Measurements from ENCODE around the gene CDK5RAP2.

The CDK5RAP2 gene

GRCh38 chr9:120616966-120617935 is 37.3 kb upstream of the CDK5RAP2 start:
- Histone ChIP-seq H3K4me1 (ENCODE audit: control insufficient read depth, insufficient read depth, low read length) (peaks cover 5% of the 10 kb centered on the region; the same call in 1 of the 2 replicates), H3K27me3 (ENCODE audit: control insufficient read depth, insufficient read depth, low read length) (no peaks in the 10 kb centered on the region), H3K27ac (ENCODE audit: low read depth, low read length) (no peak overlapping the region), H3K9ac (ENCODE audit: low read length) (no peak overlapping the region), H3K4me3 (ENCODE audit: low read depth, low read length) (no peak overlapping the region), H3K9me3 (ENCODE audit: control insufficient read depth, insufficient read depth, low read depth, low read length) (no peaks in the 10 kb centered on the region), H3K36me3 (ENCODE audit: control insufficient read depth, insufficient read depth, low read length) (no peaks in the 10 kb centered on the region)

GRCh38 chr9:120612218-120612617 is 32.3 kb upstream of the CDK5RAP2 start:
- Histone ChIP-seq H3K4me1 (ENCODE audit: control insufficient read depth, insufficient read depth, low read length) (no peaks in the 10 kb centered on the region), H3K4me3 (ENCODE audit: low read depth, low read length) (no peak overlapping the region), H3K9me3 (ENCODE audit: control insufficient read depth, insufficient read depth, low read depth, low read length) (no peaks in the 10 kb centered on the region), H3K9ac (ENCODE audit: low read length) (no peak overlapping the region), H3K36me3 (ENCODE audit: control insufficient read depth, insufficient read depth, low read length) (no peaks in the 10 kb centered on the region), H3K27ac (ENCODE audit: low read depth, low read length) (no peak overlapping the region), H3K27me3 (ENCODE audit: control insufficient read depth, insufficient read depth, low read length) (no peaks in the 10 kb centered on the region)

- Histone ChIP-seq H3K27me3 (ENCODE audit: control insufficient read depth, insufficient read depth, low read length) (no peaks in the 10 kb centered on the region), H3K9me3 (ENCODE audit: control insufficient read depth, insufficient read depth, low read depth, low read length) (no peaks in the 10 kb centered on the region), H3K4me1 (ENCODE audit: control insufficient read depth, insufficient read depth, low read length) (no peaks in the 10 kb centered on the region), H3K36me3 (ENCODE audit: control insufficient read depth, insufficient read depth, low read length) (no peaks in the 10 kb centered on the region), H3K9ac (ENCODE audit: low read length) (no peak overlapping the region), H3K27ac (ENCODE audit: low read depth, low read length) (no peak overlapping the region), H3K4me3 (ENCODE audit: low read depth, low read length) (no peak overlapping the region)
Measured at GRCh38 chr9:120611690-120612068, 31.7 kb upstream of the CDK5RAP2 start.

GRCh38 chr9:120610975-120611689 is 31.2 kb upstream of the CDK5RAP2 start:
- Histone ChIP-seq H3K27me3 (ENCODE audit: control insufficient read depth, insufficient read depth, low read length) (no peaks in the 10 kb centered on the region), H3K4me3 (ENCODE audit: low read depth, low read length) (no peak overlapping the region), H3K36me3 (ENCODE audit: control insufficient read depth, insufficient read depth, low read length) (no peaks in the 10 kb centered on the region), H3K4me1 (ENCODE audit: control insufficient read depth, insufficient read depth, low read length) (no peaks in the 10 kb centered on the region), H3K9me3 (ENCODE audit: control insufficient read depth, insufficient read depth, low read depth, low read length) (no peaks in the 10 kb centered on the region), H3K27ac (ENCODE audit: low read depth, low read length) (no peak overlapping the region), H3K9ac (ENCODE audit: low read length) (no peak overlapping the region)

GRCh38 chr9:120609636-120610035 is 29.7 kb upstream of the CDK5RAP2 start:
- no peaks in the 10 kb centered on the region for H3K27me3 ChIP-seq (ENCODE audit: control insufficient read depth, insufficient read depth, low read length)

GRCh38 chr9:120608421-120608820 is 28.5 kb upstream of the CDK5RAP2 start:
- no peak overlapping the region for H3K4me3 ChIP-seq (ENCODE audit: low read depth, low read length)
- H3K9me3 ChIP-seq (ENCODE audit: control insufficient read depth, insufficient read depth, low read depth, low read length): no peaks in the 10 kb centered on the region
- no peaks in the 10 kb centered on the region for H3K27me3 ChIP-seq (ENCODE audit: control insufficient read depth, insufficient read depth, low read length)
- H3K9ac ChIP-seq (ENCODE audit: low read length): no peak overlapping the region
- no peaks in the 10 kb centered on the region for H3K36me3 ChIP-seq (ENCODE audit: control insufficient read depth, insufficient read depth, low read length)
- no peak overlapping the region for H3K27ac ChIP-seq (ENCODE audit: low read depth, low read length)
- no peaks in the 10 kb centered on the region for H3K4me1 ChIP-seq (ENCODE audit: control insufficient read depth, insufficient read depth, low read length)

More at GRCh38 chr9:120609636-120610035, 29.7 kb upstream of the CDK5RAP2 start:
- no peak overlapping the region for H3K27ac ChIP-seq (ENCODE audit: low read depth, low read length)
- no peaks in the 10 kb centered on the region for H3K36me3 ChIP-seq (ENCODE audit: control insufficient read depth, insufficient read depth, low read length)
- H3K4me1 ChIP-seq (ENCODE audit: control insufficient read depth, insufficient read depth, low read length): no peaks in the 10 kb centered on the region
- no peak overlapping the region for H3K4me3 ChIP-seq (ENCODE audit: low read depth, low read length)
- no peak overlapping the region for H3K9ac ChIP-seq (ENCODE audit: low read length)
- no peaks in the 10 kb centered on the region for H3K9me3 ChIP-seq (ENCODE audit: control insufficient read depth, insufficient read depth, low read depth, low read length)

- no peak overlapping the region for H3K4me3 ChIP-seq (ENCODE audit: low read depth, low read length)
- H3K36me3 ChIP-seq (ENCODE audit: control insufficient read depth, insufficient read depth, low read length): no peaks in the 10 kb centered on the region
- no peaks in the 10 kb centered on the region for H3K4me1 ChIP-seq (ENCODE audit: control insufficient read depth, insufficient read depth, low read length)
- no peak overlapping the region for H3K9ac ChIP-seq (ENCODE audit: low read length)
- no peaks in the 10 kb centered on the region for H3K9me3 ChIP-seq (ENCODE audit: control insufficient read depth, insufficient read depth, low read depth, low read length)
- H3K27ac ChIP-seq (ENCODE audit: low read depth, low read length): no peak overlapping the region
- no peaks in the 10 kb centered on the region for H3K27me3 ChIP-seq (ENCODE audit: control insufficient read depth, insufficient read depth, low read length)
Measured at GRCh38 chr9:120603591-120603990, 23.6 kb upstream of the CDK5RAP2 start.

- no peak overlapping the region for H3K27ac ChIP-seq (ENCODE audit: low read depth, low read length)
- H3K4me3 ChIP-seq (ENCODE audit: low read depth, low read length): no peak overlapping the region
- H3K36me3 ChIP-seq (ENCODE audit: control insufficient read depth, insufficient read depth, low read length): no peaks in the 10 kb centered on the region
- no peaks in the 10 kb centered on the region for H3K4me1 ChIP-seq (ENCODE audit: control insufficient read depth, insufficient read depth, low read length)
- H3K9me3 ChIP-seq (ENCODE audit: control insufficient read depth, insufficient read depth, low read depth, low read length): no peaks in the 10 kb centered on the region
- no peak overlapping the region for H3K9ac ChIP-seq (ENCODE audit: low read length)
- H3K27me3 ChIP-seq (ENCODE audit: control insufficient read depth, insufficient read depth, low read length): no peaks in the 10 kb centered on the region
Measured at GRCh38 chr9:120603010-120603409, 23.0 kb upstream of the CDK5RAP2 start.

GRCh38 chr9:120593955-120594277 is 13.9 kb upstream of the CDK5RAP2 start:
- H3K4me3 ChIP-seq (ENCODE audit: low read depth, low read length): no peak overlapping the region
- H3K27me3 ChIP-seq (ENCODE audit: control insufficient read depth, insufficient read depth, low read length): no peaks in the 10 kb centered on the region
- H3K27ac ChIP-seq (ENCODE audit: low read depth, low read length): no peak overlapping the region
- no peaks in the 10 kb centered on the region for H3K4me1 ChIP-seq (ENCODE audit: control insufficient read depth, insufficient read depth, low read length)
- H3K9ac ChIP-seq (ENCODE audit: low read length): no peak overlapping the region
- no peaks in the 10 kb centered on the region for H3K36me3 ChIP-seq (ENCODE audit: control insufficient read depth, insufficient read depth, low read length)
- no peaks in the 10 kb centered on the region for H3K9me3 ChIP-seq (ENCODE audit: control insufficient read depth, insufficient read depth, low read depth, low read length)

GRCh38 chr9:120593250-120593954 is 13.4 kb upstream of the CDK5RAP2 start:
- H3K9me3 ChIP-seq (ENCODE audit: control insufficient read depth, insufficient read depth, low read depth, low read length): no peaks in the 10 kb centered on the region

GRCh38 chr9:120592210-120592609 is 12.2 kb upstream of the CDK5RAP2 start:
- no peaks in the 10 kb centered on the region for H3K36me3 ChIP-seq (ENCODE audit: control insufficient read depth, insufficient read depth, low read length)
- H3K9ac ChIP-seq (ENCODE audit: low read length): no peak overlapping the region
- H3K27ac ChIP-seq (ENCODE audit: low read depth, low read length): no peak overlapping the region
- no peaks in the 10 kb centered on the region for H3K27me3 ChIP-seq (ENCODE audit: control insufficient read depth, insufficient read depth, low read length)
- H3K9me3 ChIP-seq (ENCODE audit: control insufficient read depth, insufficient read depth, low read depth, low read length): no peaks in the 10 kb centered on the region
- no peak overlapping the region for H3K4me3 ChIP-seq (ENCODE audit: low read depth, low read length)
- H3K4me1 ChIP-seq (ENCODE audit: control insufficient read depth, insufficient read depth, low read length): no peaks in the 10 kb centered on the region

More at GRCh38 chr9:120593250-120593954, 13.4 kb upstream of the CDK5RAP2 start:
- no peaks in the 10 kb centered on the region for H3K36me3 ChIP-seq (ENCODE audit: control insufficient read depth, insufficient read depth, low read length)
- no peaks in the 10 kb centered on the region for H3K4me1 ChIP-seq (ENCODE audit: control insufficient read depth, insufficient read depth, low read length)
- no peak overlapping the region for H3K27ac ChIP-seq (ENCODE audit: low read depth, low read length)
- H3K9ac ChIP-seq (ENCODE audit: low read length): no peak overlapping the region
- no peak overlapping the region for H3K4me3 ChIP-seq (ENCODE audit: low read depth, low read length)
- H3K27me3 ChIP-seq (ENCODE audit: control insufficient read depth, insufficient read depth, low read length): no peaks in the 10 kb centered on the region

Data from HUES6 (cell line).